B cell (primary cell): ENCODE results near the gene TBCD.

Experiments used
- CTCF ChIP-seq: fragments of 200-600 bp; IDR thresholded peaks from one replicate; pipeline ENCODE4 v1.8.0; 2022; ENCODE audit warnings: antibody characterized with exemption, mild to moderate bottlenecking
- EZH2 ChIP-seq: IDR thresholded peaks from 2 replicates; pipeline ENCODE4 v1.6.1; 2012; ENCODE audit warnings: borderline replicate concordance, low read depth, mild to moderate bottlenecking, moderate library complexity, low read length; ENCODE audit not compliant: insufficient read depth, poor library complexity, severe bottlenecking

- TF ChIP-seq CTCF = no peak
- no peak for TF ChIP-seq EZH2
Observed at GRCh38 chr17:82993005-82993404, 241.1 kb downstream of the TBCD start.
